GM12878 (cell line): ENCODE results near the gene C9orf57. TPM values are rescaled to one million over a fixed set of nuclear protein-coding genes. Genes with fewer than 3 reads are reported as not detected.
A peak's percentile ranks its signal among the peaks of the same experiment; 100 is the strongest.

Experiments used
- ATAC-seq: fragments of 200-7000 bp; cut with Tn5 transposase; 3 replicates; pipeline ENCODE4 v1.9.1; 2020; ENCODE audit warnings: mild to moderate bottlenecking, moderate library complexity
- BruUV-seq: library from RNA; stranded (reverse); fragments of 400-500 nt; replicated peaks from 2 replicates; lab custom pipeline; 2021; lab: Mats Ljungman, UMichigan
- CTCF ChIA-PET: fragments of 300-600 bp; sonication (Branson Sonifier 250); formaldehyde crosslinking; extraction: SDS; loops from one replicate; lab custom pipeline; 2021; ENCODE audit warnings: inconsistent platforms; lab: Yijun Ruan, JAX
- POLR2A ChIA-PET: fragments of 350-600 bp; formaldehyde crosslinking; extraction: SDS; loops from one replicate; lab custom pipeline; 2021; ENCODE audit warnings: inconsistent platforms; lab: Charles Lee
- RAD21 ChIA-PET: fragments of 300-600 bp; sonication (Branson Sonifier 250); formaldehyde crosslinking; loops from one replicate; lab custom pipeline; 2023; ENCODE audit warnings: antibody characterized with exemption; ENCODE audit not compliant: unreplicated experiment; lab: Charles Lee
- SMC1A ChIA-PET: fragments of 300-600 bp; sonication (Branson Sonifier 250); formaldehyde crosslinking; loops from one replicate; lab custom pipeline; 2023; ENCODE audit not compliant: unreplicated experiment, uncharacterized antibody; lab: Charles Lee
- DNase-seq: peaks from one replicate; pipeline ENCODE4 v3.0.0-alpha.2; 2011; ENCODE audit warnings: low read depth, low spot score
- FAIRE-seq: peaks from 3 replicates; lab custom pipeline; 2011; peaks lifted over from hg19 to GRCh38; lab: Jason Lieb, UNC
- H2AFZ ChIP-seq: 2 replicates; pipeline ENCODE4 v1.6.0; 2011; ENCODE audit warnings: low read depth, low read length, control low read depth; ENCODE audit not compliant: control insufficient read depth
- H3K27ac ChIP-seq: 2 replicates; pipeline ENCODE4 v1.5.1; 2011; ENCODE audit warnings: control low read depth; ENCODE audit not compliant: control insufficient read depth, insufficient read depth
- H3K27me3 ChIP-seq, 2 experiments: replicated peaks in 1 of 2; 2 replicates each; pipeline versions ENCODE4 v1.6.0 to v1.6.1; 2011; ENCODE audit warnings: low read length in 1 of 2; ENCODE audit not compliant: control insufficient read depth in 2 of 2, insufficient read depth in 2 of 2
- H3K36me3 ChIP-seq, 2 experiments: 2 replicates each; pipeline ENCODE4 v1.5.1; 2011; ENCODE audit warnings: low read length in 1 of 2; ENCODE audit not compliant: control insufficient read depth in 2 of 2, insufficient read depth in 2 of 2
- H3K4me1 ChIP-seq: 2 replicates; pipeline ENCODE4 v1.6.1; 2011; ENCODE audit warnings: mild to moderate bottlenecking, low read length, moderate library complexity, mixed read lengths; ENCODE audit not compliant: control insufficient read depth, insufficient read depth
- H3K4me2 ChIP-seq: 2 replicates; pipeline ENCODE4 v1.6.0; 2011; ENCODE audit warnings: control low read depth; ENCODE audit not compliant: control insufficient read depth, insufficient read depth
- H3K4me3 ChIP-seq: fragments of 200-600 bp; sonication (generic); 2 replicates; pipeline ENCODE4 v1.5.1; 2016
- H3K79me2 ChIP-seq: 2 replicates; pipeline ENCODE4 v1.6.0; 2011; ENCODE audit warnings: low read length; ENCODE audit not compliant: control insufficient read depth, insufficient read depth
- H3K9ac ChIP-seq: 2 replicates; pipeline ENCODE4 v1.8.0; 2011; ENCODE audit warnings: low read length, control low read depth, mixed read lengths; ENCODE audit not compliant: control insufficient read depth, insufficient read depth
- H3K9me3 ChIP-seq: replicated peaks from 3 replicates; pipeline ENCODE4 v1.5.1; 2011; ENCODE audit warnings: mild to moderate bottlenecking, low read length; ENCODE audit not compliant: control insufficient read depth, insufficient read depth
- H4K20me1 ChIP-seq: 2 replicates; pipeline ENCODE4 v1.6.0; 2011; ENCODE audit not compliant: control insufficient read depth, insufficient read depth
- BCL3 ChIP-seq: IDR thresholded peaks from 2 replicates; pipeline ENCODE4 v1.6.1; 2011; ENCODE audit warnings: borderline replicate concordance, low read depth, mild to moderate bottlenecking, moderate library complexity, low read length; ENCODE audit not compliant: insufficient read depth, poor library complexity, severe bottlenecking
- CBFB ChIP-seq: IDR thresholded peaks from 2 replicates; pipeline ENCODE4 v1.6.1; 2016; ENCODE audit warnings: antibody characterized with exemption, low read depth
- FOXK2 ChIP-seq: fragments of 450-650 bp; IDR thresholded peaks from 2 replicates; pipeline ENCODE4 v1.6.1; 2017; ENCODE audit warnings: mild to moderate bottlenecking, moderate library complexity
- HDGF ChIP-seq: fragments of 450-650 bp; IDR thresholded peaks from 2 replicates; pipeline ENCODE4 v1.6.1; 2016; ENCODE audit warnings: antibody characterized with exemption
- POLR2A ChIP-seq: IDR thresholded peaks from 2 replicates; pipeline ENCODE4 v1.6.1; 2011; ENCODE audit warnings: low read depth, mild to moderate bottlenecking, low read length
- POLR2AphosphoS5 ChIP-seq: IDR thresholded peaks from 2 replicates; pipeline ENCODE4 v1.6.1; 2011; ENCODE audit warnings: mild to moderate bottlenecking, low read length, inconsistent platforms
- RB1 ChIP-seq: fragments of 450-650 bp; formaldehyde crosslinking; IDR thresholded peaks from 2 replicates; pipeline ENCODE4 v1.6.1; 2017; ENCODE audit warnings: mild to moderate bottlenecking, borderline replicate concordance
- RFX5 ChIP-seq: IDR thresholded peaks from 2 replicates; pipeline ENCODE4 v1.6.1; 2011; ENCODE audit warnings: low read depth, low read length, improper control_type of control experiment
- SUZ12 ChIP-seq: fragments of 200-600 bp; sonication (generic); IDR thresholded peaks from one replicate; pipeline ENCODE4 v1.6.1; 2018; ENCODE audit warnings: antibody characterized with exemption, mild to moderate bottlenecking; ENCODE audit not compliant: unreplicated experiment
- ZBTB33 ChIP-seq: fragments of 450-650 bp; IDR thresholded peaks from 2 replicates; pipeline ENCODE4 v1.6.1; 2017; ENCODE audit warnings: mild to moderate bottlenecking
- WGBS: methylation state at CpG from one replicate; pipeline ENCODE4 v1.1.6; 2016; ENCODE audit warnings: low lambda C conversion rate; ENCODE audit not compliant: insufficient replicate concordance, insufficient coverage; ENCODE audit errors: missing lambda C conversion rate; 5-methylcytosine and 5-hydroxymethylcytosine counted together
- in situ Hi-C: fragments of 300-500 bp; cut with MboI; formaldehyde crosslinking; loops from 9 replicates; pipeline ENCODE4 v1.14.3; 2018; ENCODE audit warnings: mixed read lengths
- intact Hi-C: fragments of 100-400 bp; cut with micrococcal nuclease; formaldehyde crosslinking; loops from one replicate; pipeline ENCODE4 v1.14.2; 2022; ENCODE audit not compliant: unreplicated experiment
- polyA plus RNA-seq, 11 experiments: library from polyadenylated mRNA; depleted of rRNA in 4 of 11; unstranded in 6 of 11; stranded (reverse) in 5 of 11; fragments of >200 nt; fragmentation: Nextera tagmentation in 4 of 11; fragmentation: Illumina TruSeq in 1 of 11; extraction: Ambion mirVana in 4 of 11; extraction: Trizol in 1 of 11; gene quantifications; 1 replicate in 1 of 11; 2 replicates in 10 of 11; pipeline versions ENCODE4 v1.2.1 to v1.2.3, GENCODE V29; 2011 to 2016; ENCODE audit warnings: inconsistent platforms in 2 of 11, missing spikeins in 2 of 11, low read depth in 1 of 11
- total RNA-seq, 4 experiments: library from RNA; depleted of rRNA in 3 of 4; stranded (reverse); fragments of >200 nt in 3 of 4; fragmentation: Illumina TruSeq in 1 of 4; extraction: Trizol in 1 of 4; gene quantifications; 2 replicates each; pipeline versions ENCODE4 v1.2.1 to v1.2.3, GENCODE V29; 2013 to 2021

C9orf57 gene
- total and polyA plus RNA-seq, 10 of the 15 experiments (the other 5 are each of a cell fraction or from before 2014, with no cell fraction given), result 0.06 to 0.27 TPM; not detected in 8

- TF ChIP-seq BCL3, result no peak
- TF ChIP-seq FOXK2, result no peak
These were observed 17.5 kb downstream of the C9orf57 start (continued) for GRCh38 chr9:72042928-72043327.

- no peak overlapping the region for H3K4me2 ChIP-seq
- TF ChIP-seq HDGF (no peak), POLR2AphosphoS5 (no peak), RB1 (no peak), SUZ12 (no peak), CBFB (no peak), POLR2A (no peak), RFX5 (no peak), ZBTB33 (no peak), BCL3 (no peak)
- ChIA-PET RAD21 (interaction anchor here (3.5 to 16.0 kb wide), 2 partner anchors 161 to 235 kb away, joined by 37 to 365 read pairs; no protein-coding TSS in a partner anchor), CTCF (interaction anchor here (16.8 kb wide), 1 partner anchor 235 kb away, joined by 470 read pairs; no protein-coding TSS in a partner anchor), SMC1A (interaction anchor here (0.6 to 6.8 kb wide), 4 partner anchors 91 to 237 kb away, joined by 3 to 367 read pairs (median 42); no protein-coding TSS in a partner anchor), POLR2A (interaction anchor here (0.7 kb wide), 1 partner anchor 226 kb away, joined by 3 read pairs; no protein-coding TSS in a partner anchor)
- 9% methylated on average over 7 of the region's 7 CpGs for WGBS
- FAIRE-seq (no peak), ATAC-seq (no peak), DNase-seq (peak; percentile 1)
- H3K9ac ChIP-seq, result no peak overlapping the region
- H3K79me2 ChIP-seq, result no peaks in the 10 kb centered on the region
- no peaks in the 10 kb centered on the region for H3K36me3 ChIP-seq
- H4K20me1 ChIP-seq, result no peaks in the 10 kb centered on the region
- no peaks in the 10 kb centered on the region; the same call in 1 of the 2 replicates for H3K4me1 ChIP-seq
- BruUV-seq, result no TSS peak
- H3K27me3 ChIP-seq, result no peaks in the 10 kb centered on the region
- no peaks in the 10 kb centered on the region for H3K9me3 ChIP-seq
- no peak overlapping the region for H3K27ac ChIP-seq
- no peak overlapping the region for H3K4me3 ChIP-seq
- in situ Hi-C loops, result loop anchor here (5.0 to 10.0 kb wide), 2 partner anchors 551 to 783 kb away; no protein-coding TSS in a partner anchor
- intact Hi-C loops, result no loop called here
- no peak overlapping the region for H2AFZ ChIP-seq
These were observed 18.6 kb downstream of the C9orf57 start for GRCh38 chr9:72041775-72042194.
